ENCODE results near the gene SLC35F3. TPM values are rescaled to one million over a fixed set of nuclear protein-coding genes. Genes with fewer than 3 reads are reported as not detected.

The SLC35F3 gene
- total RNA-seq, 2 donors from 2014 or later, result 14.4 to 14.8 TPM

DNA sequence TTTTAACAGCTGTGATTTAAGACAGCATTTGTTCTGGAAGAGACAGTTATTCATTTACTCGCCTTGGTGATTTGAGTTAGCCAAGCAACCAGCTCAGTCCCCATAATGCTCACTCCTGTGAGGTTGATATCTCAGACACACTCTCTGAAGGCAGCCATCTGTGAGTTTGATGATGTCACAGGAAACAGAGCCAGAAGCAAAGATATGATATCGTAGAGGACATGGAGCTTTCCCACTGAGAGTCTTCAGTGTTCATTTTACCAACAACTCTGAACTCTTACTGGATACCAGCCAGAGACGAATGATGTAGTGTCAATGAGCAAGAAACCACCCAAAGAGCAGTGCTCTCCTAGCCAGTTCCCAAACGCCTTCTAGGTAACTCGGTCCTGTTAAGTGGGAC, 219.4 kb downstream of the SLC35F3 start:
- Mint-ChIP-seq H3K27ac (no peak overlapping the region), H3K4me1 (peaks cover 15% of the 10 kb centered on the region), H3K36me3 (ENCODE audit: low read depth) (no peaks in the 10 kb centered on the region), H3K9me3 (peaks cover 5% of the 10 kb centered on the region), H3K4me3 (no peak overlapping the region), H3K27me3 (ENCODE audit: insufficient read depth) (peaks cover 14% of the 10 kb centered on the region)
- 92 to 93% methylated on average over 2 to 5 of the region's 5 CpGs for WGBS, 2 experiments (ENCODE audit: insufficient coverage in 1 of 2, insufficient read length in 1 of 2)
- peaks cover 3% of the 10 kb centered on the region for H3K4me1 ChIP-seq (ENCODE audit: control insufficient read depth, insufficient read depth, low read length)
- TF ChIP-seq, protein P1, sequence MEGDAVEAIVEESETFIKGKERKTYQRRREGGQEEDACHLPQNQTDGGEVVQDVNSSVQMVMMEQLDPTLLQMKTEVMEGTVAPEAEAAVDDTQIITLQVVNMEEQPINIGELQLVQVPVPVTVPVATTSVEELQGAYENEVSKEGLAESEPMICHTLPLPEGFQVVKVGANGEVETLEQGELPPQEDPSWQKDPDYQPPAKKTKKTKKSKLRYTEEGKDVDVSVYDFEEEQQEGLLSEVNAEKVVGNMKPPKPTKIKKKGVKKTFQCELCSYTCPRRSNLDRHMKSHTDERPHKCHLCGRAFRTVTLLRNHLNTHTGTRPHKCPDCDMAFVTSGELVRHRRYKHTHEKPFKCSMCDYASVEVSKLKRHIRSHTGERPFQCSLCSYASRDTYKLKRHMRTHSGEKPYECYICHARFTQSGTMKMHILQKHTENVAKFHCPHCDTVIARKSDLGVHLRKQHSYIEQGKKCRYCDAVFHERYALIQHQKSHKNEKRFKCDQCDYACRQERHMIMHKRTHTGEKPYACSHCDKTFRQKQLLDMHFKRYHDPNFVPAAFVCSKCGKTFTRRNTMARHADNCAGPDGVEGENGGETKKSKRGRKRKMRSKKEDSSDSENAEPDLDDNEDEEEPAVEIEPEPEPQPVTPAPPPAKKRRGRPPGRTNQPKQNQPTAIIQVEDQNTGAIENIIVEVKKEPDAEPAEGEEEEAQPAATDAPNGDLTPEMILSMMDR (conservative IDR thresholded peaks at IDR 0.05), result no peak
- H3K27ac ChIP-seq (ENCODE audit: low read depth, low read length), result no peak overlapping the region
- no peak for DNase-seq
- no peaks in the 10 kb centered on the region for H3K36me3 ChIP-seq (ENCODE audit: control insufficient read depth, insufficient read depth, low read length)
- no peak overlapping the region for H3K9ac ChIP-seq (ENCODE audit: extremely low read depth, low read length, poor library complexity, severe bottlenecking)
- no peak overlapping the region for H3K4me3 ChIP-seq (ENCODE audit: low read length)
- H3K27me3 ChIP-seq (ENCODE audit: control insufficient read depth, insufficient read depth, low read length, poor library complexity, severe bottlenecking), result no peaks in the 10 kb centered on the region
- H3K9me3 ChIP-seq (ENCODE audit: control insufficient read depth, low read length), result peaks cover 3% of the 10 kb centered on the region

DNA sequence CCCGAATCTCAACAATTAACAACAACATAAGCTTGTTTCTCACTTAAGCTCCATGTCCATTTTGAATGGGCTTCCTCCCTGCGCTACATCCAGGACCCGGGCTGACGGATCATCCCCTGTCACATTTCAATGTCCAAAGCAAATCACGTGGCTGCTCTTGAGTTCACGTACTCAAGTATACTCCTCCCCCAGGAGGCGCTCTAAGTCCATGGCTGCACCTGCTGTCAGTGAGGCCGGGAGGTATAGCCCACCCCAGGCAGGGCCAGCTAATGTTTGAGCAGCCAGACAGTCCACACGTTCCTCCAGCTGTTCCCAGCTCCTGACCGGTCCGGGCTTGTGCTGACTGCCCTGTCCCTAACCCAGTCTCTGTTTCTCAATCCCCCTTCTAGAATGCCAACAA, 220.8 kb downstream of the SLC35F3 start:
- Mint-ChIP-seq H3K4me1 (peaks cover 6% of the 10 kb centered on the region), H3K9me3 (peaks cover 5% of the 10 kb centered on the region), H3K27ac (no peak overlapping the region), H3K27me3 (ENCODE audit: insufficient read depth) (peaks cover 14% of the 10 kb centered on the region), H3K36me3 (ENCODE audit: low read depth) (no peaks in the 10 kb centered on the region), H3K4me3 (no peak overlapping the region)
- no peaks in the 10 kb centered on the region for H3K27me3 ChIP-seq (ENCODE audit: control insufficient read depth, insufficient read depth, low read length, poor library complexity, severe bottlenecking)
- no peak overlapping the region for H3K9ac ChIP-seq (ENCODE audit: extremely low read depth, low read length, poor library complexity, severe bottlenecking)
- WGBS, 2 experiments (ENCODE audit: insufficient coverage in 1 of 2, insufficient read length in 1 of 2), result 33 to 38% methylated on average over 5 to 11 of the region's 11 CpGs
- peak; percentile 96 for DNase-seq
- H3K36me3 ChIP-seq (ENCODE audit: control insufficient read depth, insufficient read depth, low read length), result no peaks in the 10 kb centered on the region
- peaks cover 3% of the 10 kb centered on the region for H3K9me3 ChIP-seq (ENCODE audit: control insufficient read depth, low read length)
- no peak overlapping the region for H3K27ac ChIP-seq (ENCODE audit: low read depth, low read length)
- H3K4me3 ChIP-seq (ENCODE audit: low read length), result no peak overlapping the region
- no peaks in the 10 kb centered on the region for H3K4me1 ChIP-seq (ENCODE audit: control insufficient read depth, insufficient read depth, low read length)
- TF ChIP-seq, protein P1 (conservative IDR thresholded peaks at IDR 0.05), result peak; percentile 87

DNA sequence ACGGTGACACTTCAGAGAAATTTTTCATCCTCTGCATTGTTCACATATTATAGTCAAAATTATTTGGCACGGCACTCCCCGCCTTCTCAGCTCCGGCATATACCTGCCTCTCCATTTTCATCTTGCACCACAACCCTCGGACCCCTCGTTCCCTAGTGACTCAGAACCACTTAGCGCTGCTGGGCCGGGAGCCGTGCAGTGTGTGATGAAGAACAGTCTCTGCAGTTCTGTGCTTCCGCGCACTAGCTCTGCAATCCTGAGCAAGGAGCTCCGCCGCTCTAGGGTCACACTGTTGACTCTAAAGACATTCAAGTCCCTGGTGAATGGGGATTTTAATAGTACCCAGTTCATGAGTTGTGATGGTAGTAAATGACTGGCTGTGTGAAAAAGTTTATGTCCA, 221.2 kb downstream of the SLC35F3 start:
- H3K4me1 Mint-ChIP-seq, result peaks cover 2% of the 10 kb centered on the region
- H3K9me3 Mint-ChIP-seq, result peaks cover 5% of the 10 kb centered on the region
- no peak for DNase-seq
- 94 to 96% methylated on average over 13 of the region's 13 CpGs for WGBS, 2 experiments (ENCODE audit: insufficient coverage in 1 of 2, insufficient read length in 1 of 2)
- Histone ChIP-seq H3K4me1 (ENCODE audit: control insufficient read depth, insufficient read depth, low read length) (no peaks in the 10 kb centered on the region), H3K36me3 (ENCODE audit: control insufficient read depth, insufficient read depth, low read length) (no peaks in the 10 kb centered on the region), H3K9me3 (ENCODE audit: control insufficient read depth, low read length) (peaks cover 3% of the 10 kb centered on the region), H3K4me3 (ENCODE audit: low read length) (no peak overlapping the region), H3K9ac (ENCODE audit: extremely low read depth, low read length, poor library complexity, severe bottlenecking) (no peak overlapping the region), H3K27ac (ENCODE audit: low read depth, low read length) (no peak overlapping the region), H3K27me3 (ENCODE audit: control insufficient read depth, insufficient read depth, low read length, poor library complexity, severe bottlenecking) (no peaks in the 10 kb centered on the region)
- TF ChIP-seq, protein P1 (conservative IDR thresholded peaks at IDR 0.05), result no peak
- no peaks in the 10 kb centered on the region for H3K36me3 Mint-ChIP-seq (ENCODE audit: low read depth)
- H3K27ac Mint-ChIP-seq, result no peak overlapping the region
- H3K27me3 Mint-ChIP-seq (ENCODE audit: insufficient read depth), result peaks cover 14% of the 10 kb centered on the region
- no peak overlapping the region for H3K4me3 Mint-ChIP-seq
